ENCODE measurements around the gene EMP2.

DNA sequence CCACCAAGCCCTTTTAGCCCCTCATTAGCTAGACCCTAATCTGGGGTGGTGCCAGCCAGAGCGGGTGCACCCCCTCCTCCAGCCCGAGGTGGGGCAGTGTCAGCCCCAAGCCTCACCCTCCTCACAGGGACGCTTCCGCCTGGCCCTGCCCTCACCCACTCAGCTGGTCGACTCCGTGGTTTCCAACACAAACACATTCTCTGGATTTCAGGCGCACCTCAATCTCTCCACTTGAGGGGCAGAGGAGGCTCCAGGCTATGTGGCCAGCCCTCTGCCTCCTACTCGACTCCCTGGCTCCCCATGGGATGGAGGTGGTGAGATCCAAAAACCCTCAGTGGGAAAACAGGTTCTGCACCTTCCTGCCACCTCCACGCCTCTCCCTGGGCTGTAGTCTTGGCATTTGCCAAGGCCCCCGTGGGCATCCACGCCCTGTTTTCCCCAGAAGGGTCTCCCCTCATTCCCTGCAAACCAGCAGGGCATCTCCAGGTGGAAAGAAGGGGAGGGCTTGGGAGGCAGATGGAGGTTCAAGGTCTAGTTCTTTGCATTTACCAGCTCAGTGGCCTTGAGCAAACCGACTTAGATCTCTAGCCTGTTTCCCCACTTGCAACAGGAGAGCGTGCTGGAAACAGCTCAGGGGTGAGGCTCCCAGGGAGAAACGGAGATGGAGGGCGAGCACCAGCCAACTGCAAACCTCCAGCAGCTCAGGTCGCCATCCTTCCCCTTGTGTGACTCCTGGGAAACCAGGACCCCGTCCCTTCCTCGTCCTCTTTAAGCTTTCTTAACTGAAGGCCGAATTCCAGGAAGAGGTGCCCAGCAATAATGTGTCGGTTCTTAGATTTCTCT, 1.7 kb downstream of the EMP2 start:
- TF ChIP-seq, protein P1, sequence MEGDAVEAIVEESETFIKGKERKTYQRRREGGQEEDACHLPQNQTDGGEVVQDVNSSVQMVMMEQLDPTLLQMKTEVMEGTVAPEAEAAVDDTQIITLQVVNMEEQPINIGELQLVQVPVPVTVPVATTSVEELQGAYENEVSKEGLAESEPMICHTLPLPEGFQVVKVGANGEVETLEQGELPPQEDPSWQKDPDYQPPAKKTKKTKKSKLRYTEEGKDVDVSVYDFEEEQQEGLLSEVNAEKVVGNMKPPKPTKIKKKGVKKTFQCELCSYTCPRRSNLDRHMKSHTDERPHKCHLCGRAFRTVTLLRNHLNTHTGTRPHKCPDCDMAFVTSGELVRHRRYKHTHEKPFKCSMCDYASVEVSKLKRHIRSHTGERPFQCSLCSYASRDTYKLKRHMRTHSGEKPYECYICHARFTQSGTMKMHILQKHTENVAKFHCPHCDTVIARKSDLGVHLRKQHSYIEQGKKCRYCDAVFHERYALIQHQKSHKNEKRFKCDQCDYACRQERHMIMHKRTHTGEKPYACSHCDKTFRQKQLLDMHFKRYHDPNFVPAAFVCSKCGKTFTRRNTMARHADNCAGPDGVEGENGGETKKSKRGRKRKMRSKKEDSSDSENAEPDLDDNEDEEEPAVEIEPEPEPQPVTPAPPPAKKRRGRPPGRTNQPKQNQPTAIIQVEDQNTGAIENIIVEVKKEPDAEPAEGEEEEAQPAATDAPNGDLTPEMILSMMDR (conservative IDR thresholded peaks at IDR 0.05; ENCODE audit: low read length): no peak
- no peak for TF ChIP-seq EZH2phosphoT487 (IDR thresholded peaks at IDR 0.05; ENCODE audit: borderline replicate concordance, low read depth, low read length)

Data from OCI-LY7 (cell line).